OCI-M2 (cell line): ENCODE measurements around the gene CACHD1.

Source experiments
- DNase-seq: peaks from one replicate; lab custom pipeline; 2025; ENCODE audit not compliant: unreplicated experiment; lab: John Stamatoyannopoulos, UW

CACHD1 gene

DNA sequence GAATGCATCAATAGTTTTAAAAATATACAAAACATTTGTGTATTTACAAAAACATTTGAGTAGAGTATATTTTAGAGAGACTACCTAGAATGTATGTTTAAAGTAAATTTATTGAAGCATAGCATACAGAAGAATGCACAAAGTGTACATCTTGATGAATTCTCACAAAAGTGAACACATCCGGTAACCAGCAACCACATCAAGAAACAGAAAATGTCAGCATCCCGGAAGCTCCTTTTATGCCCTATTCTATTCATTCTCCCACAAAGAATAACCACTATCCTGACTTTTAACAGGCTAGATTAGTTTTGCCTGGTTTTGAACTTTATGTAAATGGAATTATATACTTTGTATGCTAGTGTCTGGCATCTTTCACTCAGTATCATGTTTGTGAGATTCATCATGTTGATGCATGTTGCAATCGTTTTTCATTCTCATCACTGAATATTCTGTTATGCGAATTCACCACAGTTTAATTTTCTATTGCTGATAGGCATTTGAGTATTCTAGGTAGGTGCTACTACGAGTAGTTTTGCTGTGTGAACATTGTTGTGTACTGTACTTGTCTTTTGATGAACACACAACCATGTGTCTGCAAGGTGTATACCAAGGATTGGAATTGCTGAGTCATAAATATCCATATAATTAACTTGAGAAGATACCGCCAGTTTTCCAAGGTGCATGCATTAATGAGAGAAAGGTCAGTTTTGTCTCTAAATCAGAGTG lies 75.4 kb downstream of the CACHD1 start:
- DNase-seq, result no peak

DNA sequence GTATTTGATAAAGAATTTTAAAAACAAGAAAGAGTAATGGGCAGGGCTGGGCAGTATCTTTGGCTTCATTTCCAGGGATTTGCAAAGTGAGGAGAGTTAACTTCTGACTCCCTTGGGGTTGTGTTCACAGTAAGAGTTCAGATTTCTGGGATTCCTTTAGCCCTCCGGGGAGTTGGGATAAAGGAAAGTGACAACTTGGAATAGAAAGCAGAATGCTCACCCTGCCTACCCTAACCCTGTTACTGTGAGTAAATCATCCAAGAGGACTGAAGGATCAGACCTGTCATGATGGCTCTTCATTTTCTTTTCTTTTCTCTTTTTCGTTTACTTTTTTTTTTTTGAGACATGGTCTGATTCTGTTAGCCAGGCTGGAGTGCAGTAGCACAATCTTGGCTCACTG lies 76.1 kb downstream of the CACHD1 start:
- no peak for DNase-seq

DNA sequence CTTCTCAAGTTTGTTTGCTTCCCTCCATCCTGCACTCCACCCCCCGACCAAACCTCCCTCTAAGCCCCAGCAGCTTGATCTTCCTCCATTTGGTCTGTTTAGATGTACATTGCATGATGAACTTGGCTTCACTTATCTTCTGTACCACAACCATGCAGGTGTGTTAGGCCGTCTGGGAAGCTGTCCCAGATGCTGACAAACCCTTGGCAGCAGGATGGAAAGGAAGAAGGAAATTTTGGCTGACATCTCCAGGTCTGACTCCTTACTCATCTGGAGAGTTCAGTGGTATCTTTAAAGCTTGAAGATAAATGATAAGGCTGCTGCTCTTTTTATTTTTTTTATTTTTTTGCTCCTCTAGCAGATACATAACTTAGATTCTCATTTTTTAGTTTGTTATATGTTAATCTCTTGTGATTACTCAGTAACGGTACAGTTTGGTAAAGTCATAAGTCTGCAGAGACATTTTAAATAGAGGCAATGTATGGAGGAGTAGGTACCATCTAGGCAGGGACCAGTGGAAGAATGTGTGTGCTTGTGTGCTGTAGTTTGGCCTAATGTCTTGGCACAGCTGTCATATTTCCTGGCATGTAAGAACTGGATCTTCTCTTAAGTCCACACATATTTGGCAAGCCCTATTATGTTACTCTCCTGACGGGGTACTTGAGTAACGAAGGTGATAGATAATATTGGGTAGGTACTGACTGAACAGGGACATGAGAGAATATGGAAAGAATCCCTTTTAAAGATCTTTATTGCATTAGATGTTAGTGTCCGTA lies 79.7 kb downstream of the CACHD1 start:
- no peak for DNase-seq

DNA sequence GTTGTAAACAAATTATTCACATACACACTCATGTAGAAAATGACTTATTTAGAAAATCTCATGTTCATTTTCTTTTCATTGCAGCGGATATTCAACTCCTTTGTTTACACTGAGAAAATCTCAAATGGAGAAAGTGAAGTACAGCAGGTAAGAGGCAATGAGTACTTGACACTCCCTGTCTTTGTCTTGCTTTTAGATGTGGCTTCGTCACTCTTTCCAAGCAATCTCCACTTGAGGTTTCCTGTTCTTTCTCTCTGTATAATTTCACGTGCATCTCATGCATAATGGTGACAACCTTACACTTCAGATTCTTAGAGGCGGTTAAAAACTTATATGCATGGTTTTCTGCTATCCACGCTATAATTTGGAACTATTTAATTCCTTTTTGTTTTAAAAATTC lies 80.6 kb downstream of the CACHD1 start:
- no peak for DNase-seq

DNA sequence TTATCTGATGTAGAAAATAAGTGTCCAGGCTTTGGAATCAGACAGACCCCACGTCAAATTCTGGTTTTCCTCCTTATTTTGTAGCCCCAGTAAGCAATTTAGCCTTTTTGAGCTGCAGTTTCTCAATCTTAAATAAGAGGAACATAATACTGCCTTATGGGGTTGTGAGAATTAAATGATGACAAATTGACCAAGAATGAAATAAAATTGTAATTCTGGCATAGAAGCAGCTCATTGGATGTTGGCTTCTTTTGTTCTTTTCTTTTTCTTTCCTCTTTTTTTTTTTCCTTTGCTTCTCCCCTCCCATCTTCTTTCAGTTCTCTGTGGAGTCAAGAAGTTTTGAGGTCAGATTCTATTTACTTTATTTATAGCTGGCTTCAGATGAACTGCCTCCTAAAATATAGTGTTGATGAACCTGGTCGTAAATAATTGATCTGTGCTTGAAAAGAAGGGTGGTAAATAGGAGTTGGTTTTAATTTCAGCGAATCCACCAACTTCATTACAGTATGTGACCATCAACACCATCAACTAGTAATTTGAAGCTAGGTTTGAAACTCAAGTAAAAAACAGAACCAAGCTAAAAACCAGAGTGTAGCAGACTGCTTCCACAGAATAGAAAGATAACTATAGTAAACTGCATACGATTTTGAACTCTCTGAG lies 81.1 kb downstream of the CACHD1 start:
- DNase-seq, result no peak

DNA sequence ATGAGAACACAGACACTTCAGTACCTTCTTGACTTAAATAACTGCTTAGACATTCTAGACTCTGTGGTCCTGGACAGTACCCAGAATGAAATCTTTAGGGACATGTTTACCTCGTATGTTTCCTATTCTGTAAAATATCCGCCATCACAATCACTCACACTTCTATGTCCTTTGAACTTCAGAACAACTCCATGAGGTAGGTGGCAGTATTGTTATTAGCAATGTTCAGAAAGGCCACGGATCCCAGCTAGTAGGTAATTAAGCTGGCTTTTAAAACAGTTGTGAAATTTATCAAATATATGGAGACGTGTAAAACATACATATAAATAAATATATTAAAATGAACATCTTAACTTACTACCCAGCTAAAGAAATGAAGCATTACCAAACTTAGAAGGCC lies 83.4 kb downstream of the CACHD1 start:
- DNase-seq, result no peak

DNA sequence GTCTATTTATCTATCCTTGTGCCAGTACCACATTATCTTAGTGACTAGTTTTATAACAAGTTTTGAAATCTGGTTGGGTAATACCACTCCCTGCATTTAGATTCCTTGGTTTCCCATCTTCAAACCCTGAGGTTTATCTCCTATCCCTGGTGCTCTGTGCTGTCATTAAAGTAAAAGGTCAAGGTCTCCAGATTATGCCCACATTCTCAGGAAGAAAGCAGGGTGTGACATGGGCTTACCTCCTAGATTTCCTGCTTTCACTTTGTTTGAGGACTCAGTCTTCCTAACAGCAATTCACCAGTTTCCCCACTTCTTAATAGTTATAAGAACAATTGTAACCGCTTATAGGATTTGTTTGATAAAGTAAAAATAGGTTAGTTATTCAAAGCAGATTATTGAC lies 86.0 kb downstream of the CACHD1 start:
- no peak for DNase-seq

DNA sequence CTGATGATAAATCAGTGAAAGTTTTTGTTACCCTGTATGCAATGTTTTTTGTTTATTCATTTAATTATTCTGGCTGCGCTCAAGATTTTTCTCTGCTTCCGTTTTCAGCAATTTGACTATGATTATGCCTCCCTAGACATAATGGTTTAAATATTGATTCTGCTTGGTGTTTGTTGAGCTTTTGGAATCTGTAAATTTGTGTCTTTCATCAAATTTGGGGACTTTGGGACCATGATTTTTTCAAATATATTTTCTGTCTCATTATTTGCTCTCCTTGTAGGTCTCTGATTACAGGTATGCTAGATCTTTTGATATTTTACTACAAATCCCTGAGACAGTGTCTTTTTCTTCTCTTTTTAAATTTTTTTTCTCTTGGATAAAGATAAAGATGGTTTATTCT lies 92.1 kb downstream of the CACHD1 start:
- no peak for DNase-seq

DNA sequence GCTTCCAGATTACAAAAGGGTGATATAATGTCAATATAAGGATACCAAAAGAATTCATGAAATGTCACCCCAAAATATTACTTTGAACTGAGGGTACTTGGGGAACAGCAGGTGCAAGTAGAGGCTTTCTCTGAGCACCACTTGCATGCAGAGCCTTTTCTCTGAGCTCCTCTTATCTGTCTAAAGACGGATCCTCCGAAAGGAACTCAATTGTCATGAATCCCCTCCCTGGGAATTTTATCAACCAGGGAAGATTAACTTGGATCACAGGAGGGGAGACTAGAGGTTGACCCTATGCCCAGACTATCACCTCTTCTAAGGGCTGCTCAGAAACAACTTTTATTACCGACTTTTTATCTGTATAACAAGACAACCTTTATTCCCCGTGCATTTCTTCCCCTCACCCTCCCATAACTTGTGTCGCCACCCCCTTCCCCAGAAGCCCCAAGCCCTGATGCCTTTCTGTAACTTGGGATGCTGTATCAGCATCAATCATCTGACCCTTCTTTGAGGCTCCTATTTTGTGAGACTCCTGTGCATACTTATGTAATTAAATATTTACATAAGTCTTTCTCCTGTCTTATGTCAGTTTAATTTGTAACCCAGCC lies 94.1 kb downstream of the CACHD1 start:
- DNase-seq, result no peak

DNA sequence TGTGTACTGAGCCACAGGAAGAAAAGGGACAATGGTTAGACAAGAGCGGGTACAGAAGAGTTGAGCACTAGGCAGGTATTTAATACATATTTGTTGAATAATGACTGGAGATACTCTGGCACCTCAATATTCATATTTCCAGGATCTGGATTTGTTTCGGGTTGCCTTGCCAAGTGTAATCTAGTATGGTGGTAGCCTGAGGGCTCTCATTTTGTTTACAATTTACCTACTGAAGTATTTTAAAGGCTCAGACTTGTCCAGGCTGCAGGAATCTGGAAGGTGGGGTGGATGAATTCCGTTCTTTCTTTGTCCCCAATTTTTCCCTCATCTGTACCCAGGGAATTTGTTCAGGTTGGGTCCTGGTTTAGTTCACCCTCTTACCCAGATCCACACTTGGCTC lies 95.0 kb downstream of the CACHD1 start:
- DNase-seq, result no peak

DNA sequence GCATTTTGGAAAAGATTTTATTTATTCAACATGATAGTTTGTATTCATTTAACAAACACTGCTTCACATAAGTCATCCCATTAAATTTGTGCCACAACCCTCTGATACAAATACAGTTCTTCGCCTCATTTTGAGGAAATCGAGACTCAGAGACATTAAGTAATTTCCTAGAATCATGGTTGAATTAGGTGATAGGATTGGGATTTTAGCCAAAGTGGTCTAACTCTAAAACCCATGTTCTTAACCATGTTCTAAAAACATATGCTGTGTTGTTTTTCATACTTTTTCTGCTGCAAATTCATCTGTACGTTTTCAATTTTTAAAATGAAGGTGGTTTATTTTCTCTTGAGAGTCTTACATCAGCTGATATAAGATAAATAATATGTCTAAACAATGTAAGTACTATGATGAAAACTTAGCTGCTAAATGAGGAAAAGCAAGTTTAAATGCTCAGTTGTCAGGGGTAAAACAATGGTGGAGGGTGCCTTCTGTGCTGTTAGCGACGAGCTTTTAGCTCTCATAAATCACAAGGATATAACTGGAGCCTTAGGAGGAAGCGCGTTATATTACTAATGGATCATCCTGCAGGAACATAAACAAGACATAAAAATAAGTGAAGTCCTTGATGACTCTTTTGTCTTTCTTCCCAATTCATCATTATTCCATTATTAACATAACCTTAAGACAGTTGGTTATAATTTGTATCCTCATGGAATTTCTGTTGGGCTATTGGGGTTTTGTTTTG lies 97.7 kb downstream of the CACHD1 start:
- no peak for DNase-seq

DNA sequence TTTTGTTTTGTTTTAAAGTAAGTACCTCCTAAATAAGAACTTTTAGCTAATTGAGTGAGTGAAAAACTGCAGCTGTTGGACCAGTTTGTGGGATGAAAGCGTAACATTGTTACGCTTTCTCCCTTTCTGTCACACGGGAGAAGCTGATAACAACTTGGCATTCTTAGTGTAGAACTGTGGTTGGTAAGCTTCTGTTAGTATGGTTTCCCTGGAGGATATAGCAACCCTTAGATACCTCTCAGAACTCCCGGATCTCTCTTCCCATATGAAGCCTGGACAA lies 98.2 kb downstream of the CACHD1 start:
- no peak for DNase-seq

DNA sequence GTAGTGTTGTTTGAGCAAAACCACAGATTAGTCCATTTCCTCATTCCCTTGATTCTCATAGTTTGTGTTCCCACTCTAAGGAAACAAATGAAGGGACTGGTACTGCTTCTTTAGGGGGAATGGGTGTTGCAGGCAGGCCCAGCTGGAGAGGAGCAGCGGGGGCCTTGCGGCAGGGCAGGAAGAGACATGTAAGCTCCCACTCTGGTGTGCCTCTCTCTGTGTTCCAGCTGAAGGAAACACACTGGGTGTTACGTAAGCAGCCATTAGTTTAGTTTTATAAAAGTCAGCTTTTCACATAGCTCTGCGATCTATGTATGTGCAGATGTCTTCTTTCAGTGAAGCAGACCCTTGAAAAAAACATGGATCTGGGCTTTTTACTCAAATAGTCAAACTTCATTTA lies 99.5 kb downstream of the CACHD1 start:
- no peak for DNase-seq

DNA sequence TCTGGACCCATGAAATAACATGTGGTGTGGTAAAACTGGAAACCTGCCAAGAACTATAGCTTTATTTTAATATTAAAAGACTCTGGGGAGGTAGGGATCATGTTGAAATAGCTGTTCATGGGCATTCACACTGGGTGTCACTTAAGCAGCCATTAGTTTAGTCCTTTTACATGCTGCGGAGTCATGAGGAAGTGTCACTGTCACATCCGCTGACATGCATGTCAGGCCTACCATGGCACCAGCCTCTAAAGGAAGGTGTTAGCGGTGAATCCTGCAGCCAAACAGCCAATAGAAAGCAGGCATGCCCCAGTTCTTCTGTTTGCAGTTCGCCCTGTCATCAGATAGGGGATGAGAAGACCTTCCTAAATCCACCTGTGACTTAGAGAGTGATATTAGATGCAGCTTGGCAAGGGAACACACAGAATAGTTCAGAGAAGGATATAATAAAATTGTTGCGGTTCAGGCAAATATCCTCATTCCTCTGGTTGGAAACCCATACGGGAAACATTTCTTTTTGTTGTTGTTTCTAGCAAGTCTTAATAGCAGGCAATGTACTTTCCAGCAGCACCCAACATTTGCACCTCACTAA lies 100.4 kb downstream of the CACHD1 start:
- no peak for DNase-seq

DNA sequence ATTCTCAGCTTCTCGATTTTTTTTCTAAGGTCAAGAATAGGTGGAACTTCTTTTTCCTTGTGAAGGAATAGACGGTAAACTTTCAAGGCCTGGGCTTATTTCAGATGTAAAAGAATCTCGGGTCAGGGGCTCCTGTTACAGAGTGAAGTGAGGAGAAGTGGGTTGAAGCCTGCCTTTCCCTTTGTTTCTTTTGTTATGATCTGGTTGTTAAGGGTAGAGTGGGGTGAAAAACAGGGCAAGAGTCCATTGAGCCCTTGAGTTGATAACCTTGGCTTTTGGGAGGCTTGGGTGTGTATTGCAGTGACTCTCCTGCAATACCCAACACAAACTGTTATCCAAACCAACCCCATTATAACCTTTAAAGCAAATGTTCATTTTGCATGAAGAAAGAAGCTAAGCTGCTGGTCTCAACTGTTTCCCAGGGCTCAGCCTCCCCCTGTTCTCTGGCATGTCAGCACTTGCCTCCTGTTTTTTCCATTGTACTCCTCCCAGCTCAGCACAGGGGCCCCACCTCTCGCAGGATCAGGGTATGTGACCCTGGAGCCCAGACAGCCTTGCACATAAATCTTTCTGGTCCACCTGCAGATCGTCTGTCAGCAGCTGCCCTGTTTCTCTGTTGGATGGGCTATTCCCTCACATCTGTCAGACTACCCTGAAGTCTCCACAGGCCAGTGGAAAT lies 102.4 kb downstream of the CACHD1 start:
- DNase-seq, result no peak

DNA sequence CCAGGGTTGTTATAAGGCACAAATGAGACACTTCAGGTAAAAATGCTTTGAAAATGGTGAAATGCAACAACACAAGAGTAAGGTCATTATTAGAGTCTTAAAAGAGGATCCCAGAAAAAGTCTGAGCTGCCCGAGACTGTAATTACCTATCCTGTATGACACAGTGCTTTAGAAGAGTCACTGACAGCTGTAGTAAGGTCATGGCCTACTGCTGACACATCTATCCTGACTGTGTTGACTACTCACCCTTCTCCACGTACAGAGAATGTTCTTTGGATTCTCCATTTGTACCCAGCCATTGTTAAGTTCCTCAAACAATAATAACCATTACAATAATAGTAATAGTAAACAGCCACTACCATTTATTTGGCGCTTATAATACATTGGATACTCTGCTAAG lies 104.4 kb downstream of the CACHD1 start:
- DNase-seq, result no peak

DNA sequence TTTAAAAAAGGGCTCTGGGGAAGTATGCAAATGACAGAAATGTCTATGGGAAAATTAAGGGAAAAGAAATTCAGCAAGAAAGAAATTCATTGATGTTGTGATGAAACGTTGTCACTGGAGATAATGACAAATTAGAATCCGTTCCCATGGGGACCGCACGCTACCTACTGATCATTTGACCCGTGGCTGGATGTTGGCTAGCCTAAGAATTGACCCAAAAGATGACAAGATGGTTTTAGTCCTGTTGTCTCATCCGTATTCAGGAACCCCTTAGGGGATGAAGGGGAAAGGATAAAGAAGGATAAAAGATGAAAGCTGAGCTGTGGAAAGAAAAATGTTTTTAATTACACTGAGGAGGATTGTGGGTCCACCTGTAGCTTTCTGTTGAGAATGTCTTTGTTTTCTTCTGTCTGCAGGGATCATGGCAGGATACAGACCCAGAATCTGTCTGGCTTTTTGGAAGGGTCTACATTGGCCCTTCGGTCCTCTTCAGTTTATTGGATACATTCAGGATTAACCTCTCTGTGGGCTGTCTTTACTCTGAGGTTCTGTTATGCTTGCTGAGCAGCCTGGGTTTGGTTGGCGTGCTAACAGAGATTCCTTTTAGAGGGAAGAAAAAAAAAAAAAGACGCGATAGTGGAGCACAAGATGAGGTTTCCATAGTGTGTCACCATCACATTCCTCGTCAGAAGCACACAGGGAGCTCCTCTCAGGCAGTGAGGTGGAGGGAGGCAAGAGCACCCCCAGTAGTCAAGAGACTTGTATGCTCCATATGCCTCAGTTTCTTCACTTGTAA lies 106.2 kb downstream of the CACHD1 start:
- no peak for DNase-seq

DNA sequence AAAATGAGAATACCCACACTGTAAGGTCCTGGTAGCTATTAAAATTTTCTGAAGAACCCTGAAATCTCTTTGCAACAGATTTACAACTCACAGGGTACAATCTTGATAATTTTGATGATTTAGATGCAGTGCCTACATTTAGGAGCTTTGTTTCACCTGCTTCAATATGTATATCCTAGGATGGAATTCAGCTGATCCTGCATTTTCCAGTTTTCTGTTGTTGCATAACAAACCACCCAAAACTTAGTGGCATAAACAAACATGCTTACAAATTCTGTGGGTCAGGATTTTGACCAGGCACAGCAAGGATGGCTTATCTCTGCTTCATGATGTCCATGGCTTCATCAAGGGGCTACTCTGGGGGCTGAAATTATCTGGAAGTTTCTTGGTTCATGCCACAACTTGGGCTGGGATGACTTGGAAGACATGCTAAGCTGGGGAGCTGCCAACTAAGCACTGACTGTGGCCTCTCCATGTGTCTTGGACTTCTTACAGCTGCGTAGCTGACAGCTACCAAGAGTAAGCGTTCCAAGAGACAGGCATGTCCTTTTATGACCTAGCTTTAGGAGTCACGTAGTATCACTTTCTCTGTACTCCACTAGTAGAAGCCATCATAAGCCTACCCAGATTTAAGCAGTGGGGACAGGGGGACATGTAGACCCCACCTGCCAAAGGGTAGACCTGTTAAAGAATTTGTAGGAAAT lies 108.5 kb downstream of the CACHD1 start:
- no peak for DNase-seq

DNA sequence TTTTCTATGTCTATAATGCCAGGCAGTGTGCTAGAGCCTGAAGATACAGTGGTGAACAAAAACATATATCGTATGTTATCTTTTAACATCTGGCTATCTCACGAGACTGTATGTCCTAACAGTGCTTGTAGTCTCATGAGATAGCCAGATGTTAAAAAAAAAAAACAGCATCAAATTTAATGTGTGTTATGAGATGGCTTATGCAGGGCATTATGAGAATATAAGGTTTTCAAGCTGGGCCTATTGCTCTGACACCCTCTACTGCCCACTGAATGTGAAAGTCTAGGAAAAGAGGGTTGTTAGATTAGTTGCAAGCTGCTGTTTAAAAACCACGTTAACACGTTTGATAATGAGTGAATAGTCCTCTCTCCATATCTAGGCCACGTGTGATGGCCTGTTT lies 109.8 kb downstream of the CACHD1 start:
- no peak for DNase-seq
